HL-60 (cell line): ENCODE results near the gene MAP3K20.

Experiments used
- CTCF ChIP-seq: IDR thresholded peaks from one replicate; pipeline ENCODE4 v1.5.1; 2011; ENCODE audit warnings: low read length, control low read depth, inconsistent platforms; ENCODE audit not compliant: insufficient read depth
- GABPA ChIP-seq: IDR thresholded peaks from 2 replicates; pipeline ENCODE4 v1.6.1; 2012; ENCODE audit warnings: low read depth
- REST ChIP-seq: IDR thresholded peaks from 2 replicates; pipeline ENCODE4 v1.6.1; 2012; ENCODE audit warnings: low read depth; ENCODE audit not compliant: insufficient replicate concordance
- SPI1 ChIP-seq: IDR thresholded peaks from 2 replicates; pipeline ENCODE4 v1.6.1; 2012; ENCODE audit warnings: low read depth, mild to moderate bottlenecking, borderline replicate concordance

- TF ChIP-seq CTCF = no peak
- no peak for TF ChIP-seq GABPA
- no peak for TF ChIP-seq REST
- no peak for TF ChIP-seq SPI1
Observed at GRCh38 chr2:173124441-173124840, 48.8 kb downstream of the MAP3K20 start.
